ENCODE data around the gene GNG13.

GNG13 gene

GRCh38 chr16:832652-833336, 32.3 kb upstream of the GNG13 start:
- H3K9ac ChIP-seq (ENCODE audit: low read length in 5 of 5) = no peak overlapping the region
- peaks cover 8 to 30% (median 25%) of the 10 kb centered on the region in 5 donors for H3K9me3 ChIP-seq (ENCODE audit: control insufficient read depth in 5 of 5, low read length in 5 of 5)
- peaks cover 0 to 17% (median 12%) of the 10 kb centered on the region in 5 donors for H3K27me3 ChIP-seq (ENCODE audit: control insufficient read depth in 5 of 5, insufficient read depth in 4 of 5, low read length in 5 of 5)
- H3K36me3 ChIP-seq (ENCODE audit: control insufficient read depth in 5 of 5, insufficient read depth in 5 of 5, low read length in 5 of 5) = no peaks in the 10 kb centered on the region
- no peak overlapping the region for H3K27ac ChIP-seq (ENCODE audit: low read depth, low read length)
- peaks cover 0 to 12% (median 0%) of the 10 kb centered on the region in 5 donors for H3K4me1 ChIP-seq (ENCODE audit: control insufficient read depth in 5 of 5, insufficient read depth in 5 of 5, low read length in 5 of 5)
- no peak overlapping the region for H3K4me3 ChIP-seq (ENCODE audit: low read depth in 1 of 5, low read length in 5 of 5)

DNA sequence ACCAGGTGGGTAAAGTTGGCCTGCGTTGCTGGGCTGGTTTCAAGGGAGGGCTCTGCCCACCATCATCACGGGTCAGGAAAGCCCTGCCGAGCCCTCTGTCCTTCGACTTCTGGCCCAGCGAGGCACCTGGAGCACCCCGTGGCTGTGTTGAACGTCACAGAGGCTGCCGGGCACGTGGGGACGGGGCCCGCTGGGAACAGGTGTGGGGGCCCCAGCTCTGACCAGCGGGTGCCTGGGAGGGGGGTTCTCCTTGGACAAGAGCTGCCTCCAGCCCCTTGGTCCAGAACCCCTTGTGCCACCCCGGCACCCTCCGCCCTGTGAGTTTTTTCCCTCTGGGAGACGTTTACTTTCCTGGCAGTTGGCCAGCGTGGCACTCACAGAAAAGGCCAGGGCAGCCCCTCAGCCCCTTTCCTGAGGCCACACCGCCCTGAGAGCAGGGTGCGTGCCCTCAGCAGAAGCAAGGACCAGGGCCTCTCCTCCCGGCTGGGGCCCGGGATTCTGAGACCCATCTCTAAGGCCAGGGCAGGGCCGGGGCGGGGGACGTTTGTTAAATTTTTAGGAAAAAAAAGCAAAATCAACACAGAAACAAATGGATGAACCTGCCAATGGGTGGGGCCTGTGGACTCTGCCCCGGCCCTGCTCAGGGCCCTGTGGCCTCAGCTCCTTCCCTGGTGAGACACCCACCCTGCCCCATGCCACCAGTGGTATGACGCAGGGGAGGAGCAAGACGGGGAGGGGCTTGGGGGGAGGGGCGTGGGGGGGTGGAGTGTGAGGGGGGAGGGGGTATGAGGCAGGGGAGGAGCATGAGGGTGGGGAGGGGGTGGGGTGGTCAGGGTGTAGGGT, 31.3 kb upstream of the GNG13 start:
- Histone ChIP-seq H3K36me3 (ENCODE audit: control insufficient read depth in 5 of 5, insufficient read depth in 5 of 5, low read length in 5 of 5) (no peaks in the 10 kb centered on the region), H3K9ac (ENCODE audit: low read length in 5 of 5) (no peak overlapping the region), H3K27me3 (ENCODE audit: control insufficient read depth in 5 of 5, insufficient read depth in 4 of 5, low read length in 5 of 5) (peaks cover 7 to 26% (median 20%) of the 10 kb centered on the region in 5 donors), H3K27ac (ENCODE audit: low read depth, low read length) (no peak overlapping the region), H3K9me3 (ENCODE audit: control insufficient read depth in 5 of 5, low read length in 5 of 5) (peaks cover 8 to 25% (median 22%) of the 10 kb centered on the region in 5 donors), H3K4me1 (ENCODE audit: control insufficient read depth in 5 of 5, insufficient read depth in 5 of 5, low read length in 5 of 5) (peaks cover 0 to 12% (median 0%) of the 10 kb centered on the region in 5 donors), H3K4me3 (ENCODE audit: low read depth in 1 of 5, low read length in 5 of 5) (no peak overlapping the region)

DNA sequence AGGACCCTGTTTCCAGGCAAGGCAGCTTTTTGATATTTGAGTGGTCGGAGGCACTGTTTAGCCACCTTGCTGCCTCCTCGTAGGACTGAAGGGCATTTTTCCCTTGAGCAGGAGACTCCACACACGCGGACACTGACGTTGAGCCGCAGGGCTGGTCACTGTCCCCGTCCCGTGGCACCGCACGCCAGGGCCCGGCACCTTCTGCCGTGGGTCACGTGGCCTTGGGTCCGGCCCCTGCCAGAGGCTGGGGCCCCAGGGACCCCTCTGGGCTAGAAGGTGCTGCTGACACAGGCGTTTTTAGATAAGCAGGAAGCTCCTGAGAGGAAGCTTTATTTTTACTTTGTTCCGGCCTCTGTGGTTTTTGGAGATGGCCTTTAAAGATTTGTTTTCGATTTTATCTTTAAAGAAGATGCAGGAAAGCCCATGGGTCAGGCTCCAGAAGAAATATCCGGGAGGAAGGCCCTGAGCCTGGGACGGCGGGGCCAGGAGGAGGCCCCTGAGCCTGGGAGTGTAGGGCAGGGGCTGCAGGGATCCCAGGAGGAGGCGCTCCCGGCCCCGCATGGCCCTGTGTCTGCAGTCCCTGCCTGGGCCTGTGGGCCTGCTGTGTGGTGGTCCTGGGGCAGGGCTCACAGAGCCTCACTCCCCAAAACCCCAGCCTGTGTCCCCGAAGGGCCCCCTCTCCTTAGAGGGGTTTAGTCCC, 30.5 kb upstream of the GNG13 start:
- peak overlapping the region in 1 of 5 donors; percentile 2 for H3K9ac ChIP-seq (ENCODE audit: low read length in 5 of 5)
- peak overlapping the region in 1 of 5 donors; percentile 6 for H3K4me3 ChIP-seq (ENCODE audit: low read depth in 1 of 5, low read length in 5 of 5)
- H3K27ac ChIP-seq (ENCODE audit: low read depth, low read length) = no peak overlapping the region
- H3K27me3 ChIP-seq (ENCODE audit: control insufficient read depth in 5 of 5, insufficient read depth in 4 of 5, low read length in 5 of 5) = peaks cover 7 to 26% (median 22%) of the 10 kb centered on the region in 5 donors
- no peaks in the 10 kb centered on the region for H3K36me3 ChIP-seq (ENCODE audit: control insufficient read depth in 5 of 5, insufficient read depth in 5 of 5, low read length in 5 of 5)
- H3K9me3 ChIP-seq (ENCODE audit: control insufficient read depth in 5 of 5, low read length in 5 of 5) = peaks cover 4 to 17% (median 15%) of the 10 kb centered on the region in 5 donors
- peaks cover 0 to 12% (median 0%) of the 10 kb centered on the region in 5 donors for H3K4me1 ChIP-seq (ENCODE audit: control insufficient read depth in 5 of 5, insufficient read depth in 5 of 5, low read length in 5 of 5)

GRCh38 chr16:830107-830870, 29.8 kb upstream of the GNG13 start:
- Histone ChIP-seq H3K9ac (ENCODE audit: low read length in 5 of 5) (no peak overlapping the region), H3K27me3 (ENCODE audit: control insufficient read depth in 5 of 5, insufficient read depth in 4 of 5, low read length in 5 of 5) (peaks cover 11 to 28% (median 26%) of the 10 kb centered on the region in 5 donors), H3K4me1 (ENCODE audit: control insufficient read depth in 5 of 5, insufficient read depth in 5 of 5, low read length in 5 of 5) (peaks cover 0 to 16% (median 3%) of the 10 kb centered on the region in 5 donors), H3K9me3 (ENCODE audit: control insufficient read depth in 5 of 5, low read length in 5 of 5) (peaks cover 0 to 10% (median 8%) of the 10 kb centered on the region in 5 donors), H3K36me3 (ENCODE audit: control insufficient read depth in 5 of 5, insufficient read depth in 5 of 5, low read length in 5 of 5) (no peaks in the 10 kb centered on the region), H3K27ac (ENCODE audit: low read depth, low read length) (no peak overlapping the region), H3K4me3 (ENCODE audit: low read depth in 1 of 5, low read length in 5 of 5) (peak overlapping the region in 1 of 5 donors; percentile 6)

- Histone ChIP-seq H3K27ac (ENCODE audit: low read depth, low read length) (no peak overlapping the region), H3K27me3 (ENCODE audit: control insufficient read depth in 5 of 5, insufficient read depth in 4 of 5, low read length in 5 of 5) (peaks cover 18 to 39% (median 33%) of the 10 kb centered on the region in 5 donors), H3K9me3 (ENCODE audit: control insufficient read depth in 5 of 5, low read length in 5 of 5) (no peaks in the 10 kb centered on the region), H3K4me1 (ENCODE audit: control insufficient read depth in 5 of 5, insufficient read depth in 5 of 5, low read length in 5 of 5) (peaks cover 0 to 19% (median 9%) of the 10 kb centered on the region in 5 donors), H3K36me3 (ENCODE audit: control insufficient read depth in 5 of 5, insufficient read depth in 5 of 5, low read length in 5 of 5) (no peaks in the 10 kb centered on the region), H3K9ac (ENCODE audit: low read length in 5 of 5) (no peak overlapping the region), H3K4me3 (ENCODE audit: low read depth in 1 of 5, low read length in 5 of 5) (no peak overlapping the region)
Observed at GRCh38 chr16:828891-829290, 28.4 kb upstream of the GNG13 start.

GRCh38 chr16:827513-827912, 27.0 kb upstream of the GNG13 start:
- H3K36me3 ChIP-seq (ENCODE audit: control insufficient read depth in 5 of 5, insufficient read depth in 5 of 5, low read length in 5 of 5) = no peaks in the 10 kb centered on the region
- H3K9me3 ChIP-seq (ENCODE audit: control insufficient read depth in 5 of 5, low read length in 5 of 5) = no peaks in the 10 kb centered on the region
- peaks cover 18 to 40% (median 32%) of the 10 kb centered on the region in 5 donors for H3K27me3 ChIP-seq (ENCODE audit: control insufficient read depth in 5 of 5, insufficient read depth in 4 of 5, low read length in 5 of 5)
- H3K4me3 ChIP-seq (ENCODE audit: low read depth in 1 of 5, low read length in 5 of 5) = no peak overlapping the region
- H3K4me1 ChIP-seq (ENCODE audit: control insufficient read depth in 5 of 5, insufficient read depth in 5 of 5, low read length in 5 of 5) = peaks cover 0 to 19% (median 9%) of the 10 kb centered on the region in 5 donors
- H3K27ac ChIP-seq (ENCODE audit: low read depth, low read length) = no peak overlapping the region
- no peak overlapping the region for H3K9ac ChIP-seq (ENCODE audit: low read length in 5 of 5)

- peaks cover 18 to 51% (median 38%) of the 10 kb centered on the region in 5 donors for H3K27me3 ChIP-seq (ENCODE audit: control insufficient read depth in 5 of 5, insufficient read depth in 4 of 5, low read length in 5 of 5)
- peaks cover 0 to 2% (median 0%) of the 10 kb centered on the region in 5 donors for H3K9me3 ChIP-seq (ENCODE audit: control insufficient read depth in 5 of 5, low read length in 5 of 5)
- H3K4me1 ChIP-seq (ENCODE audit: control insufficient read depth in 5 of 5, insufficient read depth in 5 of 5, low read length in 5 of 5) = peaks cover 0 to 9% (median 5%) of the 10 kb centered on the region in 5 donors
- no peaks in the 10 kb centered on the region for H3K36me3 ChIP-seq (ENCODE audit: control insufficient read depth in 5 of 5, insufficient read depth in 5 of 5, low read length in 5 of 5)
- no peak overlapping the region for H3K27ac ChIP-seq (ENCODE audit: low read depth, low read length)
- no peak overlapping the region for H3K9ac ChIP-seq (ENCODE audit: low read length in 5 of 5)
- no peak overlapping the region for H3K4me3 ChIP-seq (ENCODE audit: low read depth in 1 of 5, low read length in 5 of 5)
Observed at GRCh38 chr16:825341-826061, 25.0 kb upstream of the GNG13 start.

- Histone ChIP-seq H3K4me1 (ENCODE audit: control insufficient read depth in 5 of 5, insufficient read depth in 5 of 5, low read length in 5 of 5) (peaks cover 0 to 9% (median 5%) of the 10 kb centered on the region in 5 donors), H3K36me3 (ENCODE audit: control insufficient read depth in 5 of 5, insufficient read depth in 5 of 5, low read length in 5 of 5) (no peaks in the 10 kb centered on the region), H3K4me3 (ENCODE audit: low read depth in 1 of 5, low read length in 5 of 5) (no peak overlapping the region), H3K9me3 (ENCODE audit: control insufficient read depth in 5 of 5, low read length in 5 of 5) (peaks cover 0 to 2% (median 0%) of the 10 kb centered on the region in 5 donors), H3K9ac (ENCODE audit: low read length in 5 of 5) (no peak overlapping the region), H3K27ac (ENCODE audit: low read depth, low read length) (no peak overlapping the region), H3K27me3 (ENCODE audit: control insufficient read depth in 5 of 5, insufficient read depth in 4 of 5, low read length in 5 of 5) (peaks cover 18 to 55% (median 39%) of the 10 kb centered on the region in 5 donors)
Observed at GRCh38 chr16:824601-825000, 24.1 kb upstream of the GNG13 start.

DNA sequence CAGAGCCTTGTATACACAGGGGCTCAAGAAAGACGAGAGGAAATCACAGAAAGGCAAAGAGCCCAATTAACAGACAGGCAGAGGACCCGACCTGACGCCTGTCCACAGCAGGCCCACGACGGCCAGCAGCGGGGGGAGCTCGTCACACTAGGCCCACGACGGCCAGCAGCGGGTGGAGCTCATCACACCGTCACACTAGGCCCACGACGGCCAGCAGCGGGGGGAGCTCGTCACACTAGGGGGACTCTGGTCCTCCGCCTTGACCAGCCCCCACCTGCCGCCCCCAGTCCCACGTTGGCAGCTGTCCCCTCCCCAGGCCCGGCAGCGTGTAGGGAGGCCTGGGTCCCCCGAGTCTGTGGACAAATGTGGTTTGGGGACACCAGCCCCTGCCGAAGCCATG, 23.7 kb upstream of the GNG13 start:
- Histone ChIP-seq H3K9me3 (ENCODE audit: control insufficient read depth in 5 of 5, low read length in 5 of 5) (peaks cover 0 to 2% (median 0%) of the 10 kb centered on the region in 5 donors), H3K4me3 (ENCODE audit: low read depth in 1 of 5, low read length in 5 of 5) (no peak overlapping the region), H3K9ac (ENCODE audit: low read length in 5 of 5) (no peak overlapping the region), H3K36me3 (ENCODE audit: control insufficient read depth in 5 of 5, insufficient read depth in 5 of 5, low read length in 5 of 5) (no peaks in the 10 kb centered on the region), H3K4me1 (ENCODE audit: control insufficient read depth in 5 of 5, insufficient read depth in 5 of 5, low read length in 5 of 5) (peaks cover 0 to 9% (median 5%) of the 10 kb centered on the region in 5 donors), H3K27me3 (ENCODE audit: control insufficient read depth in 5 of 5, insufficient read depth in 4 of 5, low read length in 5 of 5) (peaks cover 18 to 59% (median 43%) of the 10 kb centered on the region in 5 donors), H3K27ac (ENCODE audit: low read depth, low read length) (no peak overlapping the region)
